K562 (cell line): ENCODE measurements around the gene TMEM214. TPM values are rescaled to one million over a fixed set of nuclear protein-coding genes. Genes with fewer than 3 reads are reported as not detected.
A peak's percentile ranks its signal among the peaks of the same experiment; 100 is the strongest.

Source experiments
- ATAC-seq: fragments of 200-7000 bp; cut with Tn5 transposase; 3 replicates; pipeline ENCODE4 v1.9.1; 2020; ENCODE audit warnings: moderate library complexity
- BruUV-seq: library from RNA; stranded (reverse); fragments of 400-500 nt; replicated peaks from 2 replicates; lab custom pipeline; 2021; lab: Mats Ljungman, UMichigan
- CTCF ChIA-PET: fragments of 300-600 bp; formaldehyde crosslinking; extraction: SDS; loops from one replicate; lab custom pipeline; 2021; ENCODE audit warnings: low intra/inter-chr PET ratio; lab: Yijun Ruan, JAX
- POLR2A ChIA-PET: fragments of 300-600, 350-650 bp; sonication (Branson Sonifier 250); formaldehyde crosslinking; extraction: SDS; loops from one replicate; lab custom pipeline; 2021; ENCODE audit warnings: antibody characterized with exemption, inconsistent platforms; lab: Yijun Ruan, JAX
- DNase-seq, 4 experiments: peaks; one replicate each; pipeline versions ENCODE4 v3.0.0 to v3.0.0-alpha.2; 2011 to 2018; ENCODE audit warnings: low spot score in 3 of 4, mixed read lengths in 3 of 4; ENCODE audit errors: extremely low read depth in 1 of 4
- FAIRE-seq: peaks from 2 replicates; lab custom pipeline; 2011; peaks lifted over from hg19 to GRCh38; lab: Jason Lieb, UNC
- H2AFZ ChIP-seq: 2 replicates; pipeline ENCODE4 v1.6.0; 2011; ENCODE audit warnings: low read depth, low read length, control low read depth, inconsistent platforms
- H3K27ac ChIP-seq: fragments of 200-600 bp; 3 replicates; pipeline ENCODE4 v1.8.0; 2011; ENCODE audit warnings: low read depth, mild to moderate bottlenecking, control low read depth, inconsistent platforms, low read length, moderate library complexity, mixed read lengths; ENCODE audit errors: extremely low read depth
- H3K27me3 ChIP-seq, 2 experiments: fragments of 300-600 bp in 1 of 2; 2 replicates in 1 of 2; 3 replicates in 1 of 2; pipeline versions ENCODE4 v1.6.0 to v1.8.0; 2011; ENCODE audit warnings: inconsistent platforms in 2 of 2, low read length in 2 of 2, mild to moderate bottlenecking in 1 of 2, mixed read lengths in 1 of 2, moderate library complexity in 1 of 2; ENCODE audit not compliant: control insufficient read depth in 2 of 2, insufficient read depth in 2 of 2
- H3K36me3 ChIP-seq: fragments of 300-600 bp; 3 replicates; pipeline ENCODE4 v1.8.0; 2011; ENCODE audit warnings: mild to moderate bottlenecking, low read length, inconsistent platforms; ENCODE audit not compliant: control insufficient read depth, insufficient read depth
- H3K4me1 ChIP-seq, 2 experiments: fragments of 200-600 bp in 1 of 2; replicated peaks in 1 of 2; 2 replicates in 1 of 2; 3 replicates in 1 of 2; pipeline versions ENCODE4 v1.5.1 to v1.8.0; 2011; ENCODE audit warnings: inconsistent platforms in 2 of 2, low read length in 2 of 2, mild to moderate bottlenecking in 1 of 2, mixed read lengths in 1 of 2, moderate library complexity in 1 of 2; ENCODE audit not compliant: control insufficient read depth in 2 of 2, insufficient read depth in 2 of 2
- H3K4me2 ChIP-seq: 2 replicates; pipeline ENCODE4 v1.6.1; 2011; ENCODE audit warnings: low read length, control low read depth, inconsistent platforms, mixed read lengths; ENCODE audit not compliant: insufficient read depth
- H3K4me3 ChIP-seq: fragments of 200-600 bp; sonication (generic), shearing (Covaris generic); 2 replicates; pipeline ENCODE4 v1.5.1; 2016; ENCODE audit warnings: control low read depth, inconsistent platforms
- H3K79me2 ChIP-seq: fragments of 200-600 bp; 3 replicates; pipeline ENCODE4 v1.8.0; 2011; ENCODE audit warnings: low read length, inconsistent platforms; ENCODE audit not compliant: control insufficient read depth, insufficient read depth
- H3K9ac ChIP-seq, 2 experiments: 2 replicates each; pipeline versions ENCODE4 v1.6.0 to v1.6.1; 2011; ENCODE audit warnings: low read depth in 2 of 2, low read length in 2 of 2, control low read depth in 1 of 2, inconsistent platforms in 1 of 2, mild to moderate bottlenecking in 1 of 2, mixed read lengths in 1 of 2; ENCODE audit not compliant: insufficient read depth in 1 of 2
- H3K9me1 ChIP-seq: one replicate; pipeline ENCODE4 v1.6.0; 2011; ENCODE audit warnings: inconsistent platforms, mild to moderate bottlenecking, low read length, moderate library complexity; ENCODE audit not compliant: control insufficient read depth, insufficient read depth
- H3K9me3 ChIP-seq: replicated peaks from 2 replicates; pipeline ENCODE4 v1.5.1; 2011; ENCODE audit warnings: low read depth, low read length, inconsistent platforms; ENCODE audit not compliant: control insufficient read depth, insufficient read depth
- H4K20me1 ChIP-seq: replicated peaks from 2 replicates; pipeline ENCODE4 v1.6.1; 2011; ENCODE audit warnings: low read length, inconsistent platforms, mixed read lengths; ENCODE audit not compliant: control insufficient read depth, insufficient read depth
- CREB5 ChIP-seq: fragments of 250-450 bp; sonication (Bioruptor Pico); IDR thresholded peaks from 2 replicates; pipeline ENCODE4 v1.5.0; 2020; ENCODE audit warnings: mild to moderate bottlenecking
- EHMT2 ChIP-seq: fragments of 450-650 bp; IDR thresholded peaks from 2 replicates; pipeline ENCODE4 v1.6.1; 2018; ENCODE audit warnings: antibody characterized with exemption
- HNRNPUL1 ChIP-seq: fragments of 200-400 bp; formaldehyde crosslinking; IDR thresholded peaks from 2 replicates; pipeline ENCODE4 v1.6.1; 2017; ENCODE audit warnings: low read length
- MAFG ChIP-seq: fragments of 450-650 bp; conservative IDR thresholded peaks from 2 replicates; pipeline ENCODE4 v1.6.1; 2016; ENCODE audit warnings: missing genetic modification characterization, missing compliant biosample characterization
- MAX ChIP-seq: sonication (generic); formaldehyde crosslinking; IDR thresholded peaks from 2 replicates; pipeline ENCODE4 v1.9.0; 2022; ENCODE audit warnings: mild to moderate bottlenecking, missing genetic modification reagents
- MCM2 ChIP-seq: fragments of 450-650 bp; IDR thresholded peaks from 2 replicates; pipeline ENCODE4 v1.6.1; 2017; ENCODE audit warnings: low read depth, mild to moderate bottlenecking
- MED1 ChIP-seq: sonication (generic); formaldehyde crosslinking; IDR thresholded peaks from 2 replicates; pipeline ENCODE4 v1.8.1; 2023; ENCODE audit warnings: missing genetic modification reagents, borderline replicate concordance
- TOE1 ChIP-seq, 2 experiments: fragments of 450-650 bp in 1 of 2; sonication (generic) in 1 of 2; formaldehyde crosslinking in 1 of 2; IDR thresholded peaks; 2 replicates each; pipeline versions ENCODE4 v1.7.1 to v1.8.0; 2016 to 2022; ENCODE audit warnings: borderline replicate concordance in 2 of 2, mild to moderate bottlenecking in 2 of 2, antibody characterized with exemption in 1 of 2, inconsistent platforms in 1 of 2, low read depth in 1 of 2, missing genetic modification reagents in 1 of 2, moderate library complexity in 1 of 2
- ZBTB5 ChIP-seq: fragments of 450-650 bp; IDR thresholded peaks from 2 replicates; pipeline ENCODE4 v1.6.1; 2017; ENCODE audit warnings: antibody characterized with exemption
- ZBTB9 ChIP-seq: fragments of 450-650 bp; formaldehyde crosslinking; IDR thresholded peaks from 2 replicates; pipeline ENCODE4 v1.4.0; 2020; ENCODE audit warnings: mild to moderate bottlenecking, moderate library complexity
- ZNF707 ChIP-seq: fragments of 250-450 bp; sonication (Bioruptor Pico); conservative IDR thresholded peaks from 2 replicates; pipeline ENCODE4 v1.8.0; 2022; ENCODE audit warnings: inconsistent platforms, mild to moderate bottlenecking, moderate library complexity
- ZSCAN29 ChIP-seq: fragments of 450-650 bp; IDR thresholded peaks from 2 replicates; pipeline ENCODE4 v1.6.1; 2017
- WGBS: fragments of 100-300 bp; shearing (Covaris generic); methylation state at CpG from one replicate; pipeline ENCODE4 v1.1.6; 2016; ENCODE audit warnings: low coverage, mixed read lengths; ENCODE audit not compliant: insufficient coverage; ENCODE audit errors: missing lambda C conversion rate; 5-methylcytosine and 5-hydroxymethylcytosine counted together
- in situ Hi-C: fragments of 300-500 bp; cut with MboI; formaldehyde crosslinking; loops from 4 replicates; pipeline ENCODE4 v1.15.0; 2018; ENCODE audit warnings: inconsistent platforms, mixed read lengths
- intact Hi-C: fragments of 100-400 bp; cut with micrococcal nuclease; formaldehyde crosslinking; loops from 2 replicates; pipeline ENCODE4 v1.14.2; 2022
- polyA plus RNA-seq, 8 experiments: library from polyadenylated mRNA; depleted of rRNA in 4 of 8; stranded (reverse) in 5 of 8; unstranded in 3 of 8; fragments of >200 nt; fragmentation: Nextera tagmentation in 2 of 8; fragmentation: Illumina TruSeq in 1 of 8; extraction: Ambion mirVana in 2 of 8; extraction: Trizol in 1 of 8; gene quantifications; 2 replicates each; pipeline versions ENCODE4 v1.2.1 to v1.2.3, GENCODE V29; 2011 to 2014; ENCODE audit warnings: inconsistent platforms in 1 of 8, missing spikeins in 1 of 8
- total RNA-seq, 7 experiments: library from RNA; depleted of rRNA in 6 of 7; stranded (reverse); fragments of >200 nt in 6 of 7; fragmentation: Illumina TruSeq in 2 of 7; extraction: Trizol in 2 of 7; gene quantifications; 2 replicates each; pipeline versions ENCODE4 v1.2.1 to v1.2.3, GENCODE V29; 2011 to 2021; ENCODE audit warnings: low replicate concordance in 1 of 7

The TMEM214 gene
- total and polyA plus RNA-seq, 9 of the 15 experiments (the other 6 are each of a cell fraction or from before 2014, with no cell fraction given): 11.4 to 81.4 (median 44.1) TPM

- TF ChIP-seq MED1 (CRISPR knock-in tag) (no peak), CREB5 (CRISPR knock-in tag) (no peak; the same call in 1 of the 2 replicates)
- TF ChIP-seq, all 486 proteins: peak for 216
Observed at GRCh38 chr2:27050996-27051901, 18.5 kb downstream of the TMEM214 start, which contains the start of gene AGBL5 (continued).

GRCh38 chr2:27051902-27052645 lies 19.3 kb downstream of the TMEM214 start:
- Histone ChIP-seq H3K27ac (peak overlapping the region; percentile 95), H3K79me2 (0 out of 3 replicates have a peak, but pooled peaks cover 5% of the 10 kb centered on the region), H2AFZ (peak overlapping the region; percentile 78), H3K4me3 (peak overlapping the region; percentile 84), H4K20me1 (no peaks in the 10 kb centered on the region; the same call in 1 of the 2 replicates), H3K36me3 (peaks cover 45% of the 10 kb centered on the region; the same call in 2 of the 3 replicates), H3K9me3 (no peaks in the 10 kb centered on the region), H3K27me3 (no peaks in the 10 kb centered on the region), H3K9ac (peak overlapping the region; percentile 85 to 95), H3K9me1 (no peaks in the 10 kb centered on the region), H3K4me2 (peak overlapping the region; percentile 98), H3K4me1 (peaks cover 24 to 36% of the 10 kb centered on the region in 2 experiments; a peak in 4 of 5 replicates)
- FAIRE-seq (no peak), ATAC-seq (peak; percentile 2), DNase-seq (no peak)
- 6% methylated on average over 17 of the region's 24 CpGs for WGBS
- in situ Hi-C loops (no loop called here), intact Hi-C loops (loop anchor here (2.0 kb wide), 2 partner anchors 19 to 29 kb away; partner anchors contain the start of gene TMEM214)
- BruUV-seq: no TSS peak
- ChIA-PET POLR2A (interaction anchor here (0.6 to 10.5 kb wide), 11 partner anchors 8 to 112 kb away, joined by 3 to 112 read pairs (median 8); partner anchors contain the start of genes OST4 and TMEM214), CTCF (interaction anchor here (1.0 kb wide), 1 partner anchor 35 kb away, joined by 4 read pairs; the partner anchor contains the start of gene KHK)
- peak; percentile 57; the same call in 1 of the 2 replicates for TF ChIP-seq ZBTB9 (CRISPR knock-in tag)
- no peak for TF ChIP-seq MAX (CRISPR knock-in tag)
- TF ChIP-seq ZSCAN29: no peak
- TF ChIP-seq EHMT2: no peak
- no peak for TF ChIP-seq TOE1 (IDR thresholded peaks at IDR 0.05; ENCODE audit: borderline replicate concordance)
- TF ChIP-seq TOE1 (CRISPR knock-in tag; IDR thresholded peaks at IDR 0.05; ENCODE audit: borderline replicate concordance, low read depth): no peak
- TF ChIP-seq ZBTB5: no peak
- TF ChIP-seq HNRNPUL1: no peak
- TF ChIP-seq MCM2: no peak
- TF ChIP-seq MAFG: no peak
- TF ChIP-seq ZNF707 (CRISPR knock-in tag): no peak
